Epithelial cell of proximal tubule (primary cell): ENCODE data around the gene FRAS1. TPM values are rescaled to one million over a fixed set of nuclear protein-coding genes. Genes with fewer than 3 reads are reported as not detected.

Source experiments
- DNase-seq: peaks from one replicate; pipeline ENCODE4 v3.0.0-alpha.2; 2011; ENCODE audit warnings: low read depth
- H3K4me3 ChIP-seq: 2 replicates; pipeline ENCODE4 v1.5.1; 2011; ENCODE audit warnings: low read depth, mild to moderate bottlenecking, low read length
- CTCF ChIP-seq: conservative IDR thresholded peaks from 2 replicates; pipeline ENCODE4 v1.5.1; 2012; ENCODE audit warnings: low read depth, mild to moderate bottlenecking, low read length
- total RNA-seq: library from RNA; depleted of rRNA; stranded (reverse); fragments of >200 nt; gene quantifications from 2 replicates; pipeline ENCODE4 v1.2.3, GENCODE V29; 2015

The FRAS1 gene
- total RNA-seq, 1 donor from 2014 or later: 9.1 TPM

DNA sequence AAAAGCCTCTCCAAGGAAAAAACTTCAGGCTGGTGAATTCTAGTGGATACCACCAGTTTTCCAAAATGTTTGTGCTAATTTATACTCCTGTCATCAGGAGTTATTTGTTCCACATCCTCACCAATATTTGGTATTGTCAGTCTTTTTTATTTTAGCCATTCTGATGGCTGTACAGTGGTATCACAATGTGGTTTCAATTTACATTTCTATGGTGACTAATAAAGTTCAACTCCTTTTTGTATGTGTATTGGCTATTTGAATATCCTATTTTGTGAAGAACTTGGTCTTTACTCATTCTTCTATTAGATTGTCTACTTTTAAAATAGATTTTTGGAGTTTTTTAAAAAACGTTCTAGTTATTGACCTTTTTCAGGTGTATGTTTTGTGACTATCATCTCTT, 33.0 kb upstream of the FRAS1 start:
- no peak for TF ChIP-seq CTCF
- DNase-seq: no peak
- H3K4me3 ChIP-seq: no peak overlapping the region

GRCh38 chr4:78024576-78025091, 32.5 kb upstream of the FRAS1 start:
- no peak overlapping the region for H3K4me3 ChIP-seq
- TF ChIP-seq CTCF: no peak
- no peak for DNase-seq

DNA sequence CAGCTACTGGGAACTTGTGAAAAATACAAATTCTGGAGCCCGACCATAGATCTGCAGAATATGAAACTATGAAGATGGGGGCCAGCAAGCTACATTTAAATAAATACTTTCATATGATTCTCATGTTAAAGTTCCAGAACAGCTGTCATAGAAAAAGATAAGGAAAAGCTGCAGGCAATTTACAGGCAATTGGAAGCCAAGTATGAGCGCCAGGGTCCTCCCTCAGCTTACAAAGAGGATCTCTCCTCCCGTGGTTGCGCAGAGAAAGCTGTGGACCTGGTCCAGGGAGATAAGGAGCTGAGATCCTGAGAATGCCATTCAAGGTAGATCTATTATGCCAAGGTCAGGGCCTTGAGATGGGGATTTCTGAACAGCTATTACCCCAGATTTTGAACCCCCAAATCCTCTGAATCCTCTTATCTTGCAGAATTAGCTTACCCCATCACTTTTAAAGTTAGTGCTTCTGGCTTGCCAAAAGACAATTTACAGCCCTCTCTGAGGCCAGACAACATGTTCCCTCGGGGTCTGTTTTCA, 25.6 kb upstream of the FRAS1 start:
- DNase-seq: no peak
- no peak for TF ChIP-seq CTCF

GRCh38 chr4:78032446-78032845, 24.7 kb upstream of the FRAS1 start:
- peak; percentile 8 for TF ChIP-seq CTCF
- no peak for DNase-seq

More for the DNA sequence above, 25.6 kb upstream of the FRAS1 start:
- no peak overlapping the region for H3K4me3 ChIP-seq

DNA sequence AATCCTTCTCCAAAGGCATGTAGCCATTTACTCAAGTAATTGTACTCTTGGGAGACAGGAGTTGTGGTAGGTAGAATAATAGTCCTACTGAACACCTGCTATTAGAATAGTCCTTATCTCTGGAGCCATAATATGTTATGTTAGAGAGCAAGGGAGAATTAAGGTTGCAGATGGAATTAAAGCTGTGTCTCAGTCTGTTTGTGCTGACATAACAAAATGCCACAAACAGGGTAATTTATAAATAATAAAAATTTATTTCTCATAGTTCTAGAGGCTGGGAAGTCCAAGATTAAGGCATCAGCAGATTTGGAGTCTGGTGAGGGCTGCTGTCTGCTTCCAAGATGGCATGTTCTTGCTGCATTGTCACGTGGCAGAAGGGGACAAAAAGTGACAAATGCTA, 24.2 kb upstream of the FRAS1 start:
- no peak for TF ChIP-seq CTCF
- no peak overlapping the region for H3K4me3 ChIP-seq
- no peak for DNase-seq

More at GRCh38 chr4:78032446-78032845, 24.7 kb upstream of the FRAS1 start:
- H3K4me3 ChIP-seq: no peak overlapping the region

DNA sequence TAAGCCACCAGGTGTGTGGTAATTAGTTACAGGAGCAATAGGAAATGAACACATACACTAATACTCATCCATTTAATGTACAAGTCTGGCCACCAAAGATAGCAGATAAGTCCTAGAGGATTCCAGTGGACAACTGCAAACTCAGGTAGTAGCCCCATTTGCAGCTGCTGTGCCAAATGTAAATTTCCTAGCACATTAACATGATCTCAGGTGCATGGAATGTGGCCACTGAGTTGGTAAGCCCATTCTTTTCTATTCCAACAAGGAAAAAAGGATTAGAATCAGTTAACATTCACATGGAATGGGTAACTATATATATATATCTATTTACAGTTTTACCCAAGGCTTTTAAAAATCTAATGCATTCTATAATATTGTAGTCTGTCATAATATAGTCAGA, 23.3 kb upstream of the FRAS1 start:
- no peak overlapping the region for H3K4me3 ChIP-seq
- TF ChIP-seq CTCF: no peak
- no peak for DNase-seq

DNA sequence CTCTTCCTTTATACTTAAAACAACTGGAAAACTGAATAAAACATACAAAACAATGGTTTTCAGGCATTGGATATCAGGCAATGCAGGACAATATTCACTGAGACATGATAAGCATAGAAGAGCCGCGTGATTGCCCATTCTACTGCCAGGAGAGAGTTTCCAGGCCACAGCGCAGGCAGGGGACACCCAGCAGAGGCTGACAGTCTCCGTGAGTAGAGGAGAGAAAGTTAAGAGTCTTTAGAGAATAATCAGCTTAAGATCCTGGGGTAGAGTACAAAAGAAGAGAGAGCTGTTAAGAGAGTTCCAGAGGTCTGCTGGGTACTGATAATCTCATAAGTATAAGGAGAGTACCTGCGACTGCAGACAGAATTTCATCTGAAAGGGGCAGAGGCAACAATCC, 18.4 kb upstream of the FRAS1 start:
- TF ChIP-seq CTCF: no peak
- no peak overlapping the region for H3K4me3 ChIP-seq
- DNase-seq: no peak
